OCI-LY7 (cell line): ENCODE data around the gene KDM6B.

ENCODE experiments used
- EZH2phosphoT487 ChIP-seq: fragments of 200-600 bp; sonication (generic); IDR thresholded peaks from 2 replicates; pipeline ENCODE4 v1.6.1; 2018; ENCODE audit warnings: low read depth, borderline replicate concordance, mild to moderate bottlenecking, mixed run types, antibody characterized with exemption, low read length, moderate library complexity, mixed read lengths
- TF ChIP-seq, protein P1 (sequence below): fragments of 200-600 bp; sonication (generic); conservative IDR thresholded peaks from 2 replicates; pipeline ENCODE4 v1.5.1; 2014; ENCODE audit warnings: mild to moderate bottlenecking, antibody characterized with exemption, low read length, moderate library complexity, mixed read lengths

DNA sequence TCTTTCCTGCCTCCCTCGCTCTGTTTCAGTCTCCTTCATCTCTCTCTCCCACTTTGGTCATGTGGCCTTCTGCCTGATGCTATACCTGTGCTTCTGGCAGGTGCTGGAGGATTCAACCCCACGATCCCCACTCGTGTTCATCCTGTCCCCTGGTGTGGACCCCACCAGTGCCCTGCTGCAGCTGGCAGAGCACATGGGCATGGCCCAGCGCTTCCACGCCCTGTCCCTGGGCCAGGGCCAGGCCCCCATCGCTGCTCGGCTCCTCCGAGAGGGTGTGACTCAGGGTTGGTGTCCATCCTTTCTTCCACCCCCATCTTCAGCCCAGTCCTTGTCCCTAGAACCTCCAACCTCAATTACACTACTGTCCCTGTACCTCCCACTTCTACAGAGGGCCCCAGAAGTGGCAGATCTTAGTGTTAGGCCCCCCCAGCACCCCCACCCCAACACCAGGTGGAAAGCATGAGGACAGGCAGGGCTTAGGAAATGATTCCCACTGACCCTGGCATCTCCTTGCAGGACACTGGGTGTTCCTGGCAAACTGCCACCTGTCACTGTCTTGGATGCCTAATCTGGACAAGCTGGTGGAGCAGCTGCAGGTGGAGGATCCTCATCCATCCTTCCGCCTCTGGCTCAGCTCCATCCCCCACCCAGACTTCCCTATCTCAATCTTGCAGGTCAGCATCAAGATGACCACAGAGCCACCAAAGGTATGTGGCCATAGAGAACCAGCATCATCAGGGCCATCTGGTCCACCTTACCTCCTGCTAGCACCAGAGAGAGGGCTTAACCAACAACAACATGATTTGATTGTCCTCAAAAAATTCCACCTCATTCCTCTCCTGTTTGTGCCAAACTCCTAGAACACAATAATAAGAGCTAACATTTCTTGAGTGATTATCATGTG, 9.7 kb upstream of the KDM6B start:
- TF ChIP-seq, protein P1, sequence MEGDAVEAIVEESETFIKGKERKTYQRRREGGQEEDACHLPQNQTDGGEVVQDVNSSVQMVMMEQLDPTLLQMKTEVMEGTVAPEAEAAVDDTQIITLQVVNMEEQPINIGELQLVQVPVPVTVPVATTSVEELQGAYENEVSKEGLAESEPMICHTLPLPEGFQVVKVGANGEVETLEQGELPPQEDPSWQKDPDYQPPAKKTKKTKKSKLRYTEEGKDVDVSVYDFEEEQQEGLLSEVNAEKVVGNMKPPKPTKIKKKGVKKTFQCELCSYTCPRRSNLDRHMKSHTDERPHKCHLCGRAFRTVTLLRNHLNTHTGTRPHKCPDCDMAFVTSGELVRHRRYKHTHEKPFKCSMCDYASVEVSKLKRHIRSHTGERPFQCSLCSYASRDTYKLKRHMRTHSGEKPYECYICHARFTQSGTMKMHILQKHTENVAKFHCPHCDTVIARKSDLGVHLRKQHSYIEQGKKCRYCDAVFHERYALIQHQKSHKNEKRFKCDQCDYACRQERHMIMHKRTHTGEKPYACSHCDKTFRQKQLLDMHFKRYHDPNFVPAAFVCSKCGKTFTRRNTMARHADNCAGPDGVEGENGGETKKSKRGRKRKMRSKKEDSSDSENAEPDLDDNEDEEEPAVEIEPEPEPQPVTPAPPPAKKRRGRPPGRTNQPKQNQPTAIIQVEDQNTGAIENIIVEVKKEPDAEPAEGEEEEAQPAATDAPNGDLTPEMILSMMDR: no peak
- no peak for TF ChIP-seq EZH2phosphoT487
